ENCODE data around the gene PHETA2.
"Not testable (repeated sequence)": the region's sequence is repeated elsewhere in the genome, so short reads cannot be mapped to it uniquely, and the experiment has no call there.

PHETA2 gene

GRCh38 chr22:42104332-42104860 lies 30.3 kb downstream of the PHETA2 start:
- DNase-seq = not testable (repeated sequence)

GRCh38 chr22:42108848-42109247 lies 34.8 kb downstream of the PHETA2 start:
- DNase-seq = no peak

- DNase-seq = no peak
Observed at GRCh38 chr22:42111798-42112197, 37.8 kb downstream of the PHETA2 start.

GRCh38 chr22:42112793-42113192 lies 38.7 kb downstream of the PHETA2 start:
- DNase-seq = not testable (repeated sequence)

GRCh38 chr22:42114721-42115120 lies 40.7 kb downstream of the PHETA2 start:
- peak; percentile 7 for DNase-seq

GRCh38 chr22:42115420-42115830 lies 41.4 kb downstream of the PHETA2 start:
- not testable (repeated sequence) for DNase-seq

GRCh38 chr22:42116848-42117424 lies 42.9 kb downstream of the PHETA2 start:
- no peak for DNase-seq

- DNase-seq = not testable (repeated sequence)
Observed at GRCh38 chr22:42120231-42121021, 46.4 kb downstream of the PHETA2 start.

GRCh38 chr22:42123529-42123928 lies 49.5 kb downstream of the PHETA2 start:
- DNase-seq = not testable (repeated sequence)

GRCh38 chr22:42127606-42128005 lies 53.6 kb downstream of the PHETA2 start:
- DNase-seq = no peak

GRCh38 chr22:42128007-42128406 lies 54.0 kb downstream of the PHETA2 start:
- DNase-seq = not testable (repeated sequence)
